K562 (cell line): ENCODE results near the gene PDLIM5. TPM values are rescaled to one million over a fixed set of nuclear protein-coding genes. Genes with fewer than 3 reads are reported as not detected.

Source experiments
- MBD1 ChIP-seq: fragments of 250-450 bp; sonication (Bioruptor Pico); IDR thresholded peaks from 2 replicates; pipeline ENCODE4 v1.8.0; 2022; ENCODE audit warnings: inconsistent platforms
- MGA ChIP-seq: fragments of 450-650 bp; IDR thresholded peaks from 2 replicates; pipeline ENCODE4 v1.6.1; 2016; ENCODE audit warnings: mild to moderate bottlenecking, moderate library complexity
- MYBL2 ChIP-seq, 2 experiments: fragments of 450-650 bp in 1 of 2; sonication (generic) in 1 of 2; formaldehyde crosslinking in 1 of 2; IDR thresholded peaks; 2 replicates each; pipeline versions ENCODE4 v1.6.1 to v1.8.1; 2017 to 2022; ENCODE audit warnings: borderline replicate concordance in 1 of 2, inconsistent platforms in 1 of 2, low read depth in 1 of 2, mild to moderate bottlenecking in 1 of 2, missing genetic modification reagents in 1 of 2, moderate library complexity in 1 of 2
- PTBP1 ChIP-seq: fragments of 200-400 bp; formaldehyde crosslinking; IDR thresholded peaks from 2 replicates; pipeline ENCODE4 v1.6.1; 2017; ENCODE audit warnings: low read depth, low read length
- SFPQ ChIP-seq: fragments of 200-400 bp; formaldehyde crosslinking; IDR thresholded peaks from 2 replicates; pipeline ENCODE4 v1.6.1; 2017; ENCODE audit warnings: mild to moderate bottlenecking, low read depth, low read length, moderate library complexity
- VEZF1 ChIP-seq: fragments of 200-800 bp; sonication (Bioruptor generic); IDR thresholded peaks from 2 replicates; pipeline ENCODE4 v1.6.1; 2017; ENCODE audit warnings: missing genetic modification characterization, missing compliant biosample characterization
- ZNF77 ChIP-seq: fragments of 250-450 bp; sonication (Bioruptor Pico); IDR thresholded peaks from 2 replicates; pipeline ENCODE4 v1.5.0; 2020
- polyA plus RNA-seq, 8 experiments: library from polyadenylated mRNA; depleted of rRNA in 4 of 8; stranded (reverse) in 5 of 8; unstranded in 3 of 8; fragments of >200 nt; fragmentation: Nextera tagmentation in 2 of 8; fragmentation: Illumina TruSeq in 1 of 8; extraction: Ambion mirVana in 2 of 8; extraction: Trizol in 1 of 8; gene quantifications; 2 replicates each; pipeline versions ENCODE4 v1.2.1 to v1.2.3, GENCODE V29; 2011 to 2014; ENCODE audit warnings: inconsistent platforms in 1 of 8, missing spikeins in 1 of 8
- total RNA-seq, 7 experiments: library from RNA; depleted of rRNA in 6 of 7; stranded (reverse); fragments of >200 nt in 6 of 7; fragmentation: Illumina TruSeq in 2 of 7; extraction: Trizol in 2 of 7; gene quantifications; 2 replicates each; pipeline versions ENCODE4 v1.2.1 to v1.2.3, GENCODE V29; 2011 to 2021; ENCODE audit warnings: low replicate concordance in 1 of 7

Gene PDLIM5
- total and polyA plus RNA-seq, 9 of the 15 experiments (the other 6 are each of a cell fraction or from before 2014, with no cell fraction given): 36.9 to 127 (median 62.5) TPM

DNA sequence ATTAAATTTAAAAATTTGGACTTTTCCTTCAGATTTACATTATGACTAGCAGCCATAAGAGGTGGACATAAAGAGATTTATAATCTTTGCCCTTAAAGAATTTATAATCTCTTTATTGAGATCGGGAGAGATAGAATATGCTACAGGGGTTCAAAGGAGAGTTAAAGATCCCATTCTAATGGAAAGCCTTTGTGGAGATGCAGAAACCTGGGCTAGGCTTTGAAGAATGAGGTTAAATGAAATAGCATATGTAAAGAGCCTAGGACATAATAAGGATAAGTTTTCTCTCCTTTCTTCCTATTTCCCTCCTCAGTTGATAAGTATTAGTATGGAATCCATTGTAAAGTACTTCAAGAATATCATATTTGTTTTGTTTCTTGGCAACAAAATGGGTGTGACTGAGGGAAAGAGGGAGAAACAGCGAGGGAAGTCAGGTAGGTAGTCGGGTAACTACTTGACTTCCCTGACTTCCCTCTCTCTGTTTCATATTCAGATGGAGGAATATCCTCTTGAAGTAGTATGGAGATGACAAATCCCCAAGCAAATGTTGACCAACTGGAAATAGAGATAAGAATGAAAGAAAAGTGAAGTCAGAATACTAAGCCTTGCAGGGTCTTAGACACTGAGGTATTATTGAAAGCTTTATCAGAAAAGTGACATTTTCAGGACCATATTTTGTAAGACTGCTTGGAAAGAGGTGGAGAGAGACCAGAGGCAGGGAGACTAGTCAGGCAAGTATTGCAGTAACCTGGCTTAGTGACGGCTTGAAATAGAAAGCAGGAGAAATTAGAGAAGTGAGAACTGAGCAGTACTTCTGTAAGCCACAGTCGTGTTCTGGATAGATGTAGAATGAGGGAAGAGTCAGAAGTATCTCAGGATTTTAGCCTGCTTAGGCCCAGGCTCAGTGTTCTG, 82.9 kb downstream of the PDLIM5 start (continued):
- TF ChIP-seq SFPQ: no peak
- no peak; the same call in none of the 2 replicates for TF ChIP-seq MGA
- TF ChIP-seq VEZF1 (CRISPR knock-in tag): no peak
- TF ChIP-seq ZNF77 (CRISPR knock-in tag): no peak
- no peak for TF ChIP-seq MBD1 (CRISPR knock-in tag)
- TF ChIP-seq PTBP1: no peak
- TF ChIP-seq MYBL2 (IDR thresholded peaks at IDR 0.05; ENCODE audit: low read depth): no peak
- no peak for TF ChIP-seq MYBL2 (CRISPR knock-in tag; IDR thresholded peaks at IDR 0.05; ENCODE audit: borderline replicate concordance)
